ENCODE measurements around the gene ADAMTS15. TPM values are rescaled to one million over a fixed set of nuclear protein-coding genes. Genes with fewer than 3 reads are reported as not detected.

The ADAMTS15 gene
- total RNA-seq, 2 donors from 2014 or later = 10.8 to 14.1 TPM

DNA sequence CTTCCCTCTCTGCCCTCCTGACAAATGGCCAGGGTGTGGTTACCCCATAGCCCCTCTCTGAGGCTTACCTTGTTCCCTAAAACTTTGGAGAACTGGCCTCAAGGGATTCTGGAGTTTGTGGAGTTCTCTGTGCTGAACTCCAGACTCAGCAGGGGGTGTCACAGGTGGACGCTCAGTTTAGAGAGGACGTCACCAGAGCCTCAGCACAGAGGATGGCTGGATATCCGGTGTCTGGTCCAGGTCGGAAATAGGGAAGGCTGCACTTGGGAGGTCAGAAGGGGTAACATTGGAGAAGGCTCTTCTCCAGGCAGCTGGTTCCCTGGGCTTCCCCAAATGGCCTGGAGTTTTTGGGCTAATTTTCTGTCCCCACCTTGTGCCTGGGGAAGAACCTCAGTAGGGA lies 64.2 kb downstream of the ADAMTS15 start:
- Histone ChIP-seq H3K36me3 (no peaks in the 10 kb centered on the region), H3K9me3 (no peaks in the 10 kb centered on the region), H3K27ac (no peak overlapping the region), H3K27me3 (replicated peaks; ENCODE audit: insufficient read depth) (no peaks in the 10 kb centered on the region), H3K4me1 (ENCODE audit: control insufficient read depth in 1 of 2, low read depth in 2 of 2) (peaks cover 4 to 49% of the 10 kb centered on the region in 2 donors), H3K4me3 (no peak overlapping the region)
- DNase-seq (ENCODE audit: low spot score) (no peak), ATAC-seq (ENCODE audit: insufficient number of reproducible peaks, low FRiP score, low read depth) (no peak)
- TF ChIP-seq, protein P1, sequence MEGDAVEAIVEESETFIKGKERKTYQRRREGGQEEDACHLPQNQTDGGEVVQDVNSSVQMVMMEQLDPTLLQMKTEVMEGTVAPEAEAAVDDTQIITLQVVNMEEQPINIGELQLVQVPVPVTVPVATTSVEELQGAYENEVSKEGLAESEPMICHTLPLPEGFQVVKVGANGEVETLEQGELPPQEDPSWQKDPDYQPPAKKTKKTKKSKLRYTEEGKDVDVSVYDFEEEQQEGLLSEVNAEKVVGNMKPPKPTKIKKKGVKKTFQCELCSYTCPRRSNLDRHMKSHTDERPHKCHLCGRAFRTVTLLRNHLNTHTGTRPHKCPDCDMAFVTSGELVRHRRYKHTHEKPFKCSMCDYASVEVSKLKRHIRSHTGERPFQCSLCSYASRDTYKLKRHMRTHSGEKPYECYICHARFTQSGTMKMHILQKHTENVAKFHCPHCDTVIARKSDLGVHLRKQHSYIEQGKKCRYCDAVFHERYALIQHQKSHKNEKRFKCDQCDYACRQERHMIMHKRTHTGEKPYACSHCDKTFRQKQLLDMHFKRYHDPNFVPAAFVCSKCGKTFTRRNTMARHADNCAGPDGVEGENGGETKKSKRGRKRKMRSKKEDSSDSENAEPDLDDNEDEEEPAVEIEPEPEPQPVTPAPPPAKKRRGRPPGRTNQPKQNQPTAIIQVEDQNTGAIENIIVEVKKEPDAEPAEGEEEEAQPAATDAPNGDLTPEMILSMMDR (IDR thresholded peaks at IDR 0.05) = no peak

DNA sequence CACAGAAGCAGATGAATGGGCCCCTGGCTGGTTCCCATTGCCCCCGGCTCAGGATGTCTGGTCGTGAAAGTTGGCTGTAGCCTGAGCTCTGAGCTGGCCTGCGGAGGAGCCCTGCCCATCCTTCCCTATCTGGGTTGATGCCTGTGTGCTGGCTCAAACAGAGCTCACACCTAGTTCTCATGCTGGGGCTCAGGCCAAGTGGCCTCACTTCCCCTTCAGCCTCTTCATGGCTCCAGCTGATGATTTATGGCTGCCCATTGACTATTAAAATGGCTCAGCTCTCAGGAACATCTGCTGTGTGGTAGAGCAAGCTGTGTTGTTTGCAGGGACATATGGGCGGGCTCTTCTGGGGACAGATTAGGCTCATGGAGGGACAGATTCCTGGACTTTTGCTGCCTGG lies 64.7 kb downstream of the ADAMTS15 start:
- Histone ChIP-seq H3K27me3 (replicated peaks; ENCODE audit: insufficient read depth) (no peaks in the 10 kb centered on the region), H3K9me3 (no peaks in the 10 kb centered on the region), H3K27ac (no peak overlapping the region), H3K36me3 (no peaks in the 10 kb centered on the region), H3K4me3 (no peak overlapping the region), H3K4me1 (ENCODE audit: control insufficient read depth in 1 of 2, low read depth in 2 of 2) (peaks cover 4 to 49% of the 10 kb centered on the region in 2 donors)
- ATAC-seq (ENCODE audit: insufficient number of reproducible peaks, low FRiP score, low read depth) (no peak), DNase-seq (ENCODE audit: low spot score) (no peak)
- TF ChIP-seq, protein P1 (IDR thresholded peaks at IDR 0.05) = no peak

DNA sequence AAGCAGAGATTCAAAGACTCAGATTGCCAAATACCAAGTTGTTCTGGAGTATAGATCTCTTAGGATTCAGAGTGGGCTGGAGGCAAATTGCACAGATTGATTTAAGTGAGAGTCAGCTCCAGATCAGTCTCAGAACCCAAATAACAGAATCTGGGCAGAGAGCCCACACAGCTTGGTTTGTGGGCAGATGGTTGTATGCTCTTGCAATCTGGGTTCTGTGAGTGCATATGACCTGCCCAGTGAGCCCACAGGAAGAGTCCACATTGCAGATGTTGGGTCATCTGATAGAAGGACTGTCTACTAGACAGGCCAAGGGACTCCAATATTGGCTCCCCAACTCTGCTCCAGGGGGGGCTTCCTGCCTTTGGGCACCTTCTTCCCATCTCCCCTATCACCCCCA lies 65.9 kb downstream of the ADAMTS15 start:
- ATAC-seq (ENCODE audit: insufficient number of reproducible peaks, low FRiP score, low read depth) (no peak), DNase-seq (ENCODE audit: low spot score) (no peak)
- Histone ChIP-seq H3K27me3 (replicated peaks; ENCODE audit: insufficient read depth) (no peaks in the 10 kb centered on the region), H3K4me3 (no peak overlapping the region), H3K4me1 (ENCODE audit: control insufficient read depth in 1 of 2, low read depth in 2 of 2) (peaks cover 8 to 54% of the 10 kb centered on the region in 2 donors), H3K9me3 (no peaks in the 10 kb centered on the region), H3K36me3 (no peaks in the 10 kb centered on the region), H3K27ac (no peak overlapping the region)
- TF ChIP-seq, protein P1 (IDR thresholded peaks at IDR 0.05) = no peak

DNA sequence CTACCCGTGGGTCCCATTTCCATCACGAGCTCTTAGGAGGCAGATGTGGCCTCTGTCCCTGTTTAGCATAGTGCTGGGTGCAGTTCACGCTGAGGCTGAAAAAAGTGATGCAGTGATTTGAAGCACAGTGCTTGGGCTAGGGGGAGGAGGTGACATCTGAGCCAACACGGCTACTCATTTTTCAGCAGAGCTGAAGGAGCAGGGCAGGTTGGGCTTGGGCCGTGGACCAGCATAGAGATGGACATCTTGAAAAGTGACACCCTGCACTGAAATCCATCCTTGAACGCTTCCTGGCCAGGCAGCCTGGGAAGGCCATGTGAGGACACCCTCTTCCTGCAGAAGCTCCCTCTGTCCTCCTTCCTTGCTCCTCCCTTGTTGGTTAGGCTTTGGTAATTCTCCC lies 66.4 kb downstream of the ADAMTS15 start:
- H3K36me3 ChIP-seq = no peaks in the 10 kb centered on the region
- TF ChIP-seq, protein P1 (IDR thresholded peaks at IDR 0.05) = no peak
- no peaks in the 10 kb centered on the region for H3K9me3 ChIP-seq
- H3K27ac ChIP-seq = no peak overlapping the region
- no peak overlapping the region for H3K4me3 ChIP-seq
- no peaks in the 10 kb centered on the region for H3K27me3 ChIP-seq (replicated peaks; ENCODE audit: insufficient read depth)
- ATAC-seq (ENCODE audit: insufficient number of reproducible peaks, low FRiP score, low read depth) = no peak
- peaks cover 8 to 54% of the 10 kb centered on the region in 2 donors for H3K4me1 ChIP-seq (ENCODE audit: control insufficient read depth in 1 of 2, low read depth in 2 of 2)
- DNase-seq (ENCODE audit: low spot score) = no peak

DNA sequence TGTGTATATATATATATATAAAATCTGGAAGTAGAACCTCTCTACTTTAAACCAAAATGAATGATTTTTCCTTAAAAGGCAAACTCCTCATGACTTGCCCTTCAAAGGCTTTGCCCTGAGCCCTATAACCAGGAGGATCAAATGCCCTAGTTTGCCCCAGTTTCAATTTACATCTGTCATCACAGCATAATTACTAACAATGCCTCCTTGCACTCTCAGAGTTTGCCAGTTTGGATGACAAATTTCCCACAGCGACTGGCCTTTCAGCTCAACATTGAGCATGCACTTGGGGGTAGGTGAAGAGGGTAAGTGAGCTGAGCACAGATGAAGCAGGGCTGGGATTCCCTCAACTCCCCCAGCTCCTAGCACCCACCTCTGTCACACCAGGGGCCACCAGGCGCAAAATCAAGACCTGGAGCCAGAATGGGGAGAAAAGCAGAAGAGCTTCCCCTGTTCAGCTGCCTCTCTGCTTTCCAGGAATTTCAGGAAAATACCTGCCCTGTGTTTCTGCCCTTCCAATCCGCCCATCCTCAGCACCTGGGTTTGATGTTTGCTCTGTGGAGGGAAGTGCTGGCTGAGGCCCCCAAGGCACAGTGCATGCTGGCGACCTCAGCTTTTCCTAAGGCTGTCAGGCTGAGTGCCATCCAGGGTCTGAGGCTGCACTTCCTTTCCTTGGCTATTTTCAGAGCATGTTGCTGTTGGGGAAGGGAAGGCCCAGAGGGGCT lies 67.5 kb downstream of the ADAMTS15 start:
- TF ChIP-seq, protein P1 (IDR thresholded peaks at IDR 0.05) = no peak
- Histone ChIP-seq H3K27me3 (replicated peaks; ENCODE audit: insufficient read depth) (no peaks in the 10 kb centered on the region), H3K27ac (no peak overlapping the region), H3K4me3 (no peak overlapping the region), H3K4me1 (ENCODE audit: control insufficient read depth in 1 of 2, low read depth in 2 of 2) (peaks cover 4 to 50% of the 10 kb centered on the region in 2 donors), H3K36me3 (no peaks in the 10 kb centered on the region), H3K9me3 (no peaks in the 10 kb centered on the region)
- DNase-seq (ENCODE audit: low spot score) (no peak), ATAC-seq (ENCODE audit: insufficient number of reproducible peaks, low FRiP score, low read depth) (no peak)

Data from thoracic aorta (tissue), 2 donors.